Measurements from ENCODE around the gene PEX26. TPM values are rescaled to one million over a fixed set of nuclear protein-coding genes. Genes with fewer than 3 reads are reported as not detected.

The PEX26 gene
- polyA plus RNA-seq, 1 donor (not counting 4 experiments of a cell fraction or from before 2014, with no cell fraction given) = 23.0 TPM

DNA sequence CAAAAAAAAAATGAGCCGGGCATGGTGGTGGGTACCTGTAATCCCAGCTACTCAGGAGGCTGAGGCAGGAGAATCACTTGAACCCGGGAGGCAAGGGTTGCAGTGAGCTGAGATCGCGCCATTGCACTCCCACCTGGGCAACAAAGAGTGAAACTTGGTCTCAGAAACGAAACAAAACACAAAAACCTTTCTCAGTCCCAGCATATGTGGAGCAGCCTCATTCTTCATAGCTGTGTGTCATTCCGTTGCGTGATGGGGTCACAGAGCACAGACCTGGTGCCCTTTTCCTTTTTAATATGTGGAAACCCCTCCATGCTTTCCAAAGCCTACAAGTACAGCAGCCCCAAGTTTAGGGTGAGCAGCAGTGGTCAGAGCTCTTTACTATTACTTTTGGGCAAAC lies 13.7 kb downstream of the PEX26 start:
- Histone ChIP-seq H3K9me3 (ENCODE audit: control insufficient read depth, low read depth, low read length) (no peaks in the 10 kb centered on the region), H3K9ac (ENCODE audit: control insufficient read depth, extremely low read depth, insufficient read depth, low read length) (peak overlapping the region; percentile 73), H4K20me1 (ENCODE audit: control insufficient read depth, extremely low read depth, insufficient read depth, low read length) (no peaks in the 10 kb centered on the region), H3K4me3 (ENCODE audit: control insufficient read depth in 2 of 3, extremely low read depth in 1 of 3, insufficient read depth in 2 of 3, low read depth in 1 of 3, low read length in 3 of 3) (peak overlapping the region in 2 of 3 experiments; percentile 42 to 64), H3K27me3 (ENCODE audit: control insufficient read depth, extremely low read depth, insufficient read depth, low read length) (no peaks in the 10 kb centered on the region), H3K79me2 (ENCODE audit: control insufficient read depth, insufficient read depth, low read length) (no peaks in the 10 kb centered on the region), H2AFZ (ENCODE audit: control insufficient read depth, low read length) (peak overlapping the region; percentile 78), H3K9me1 (ENCODE audit: control insufficient read depth, extremely low read depth, insufficient read depth, low read length) (no peaks in the 10 kb centered on the region), H3K4me2 (ENCODE audit: control insufficient read depth, extremely low read depth, insufficient read depth, low read depth, low read length) (peak overlapping the region; percentile 83), H3K36me3 (ENCODE audit: control insufficient read depth in 2 of 2, extremely low read depth in 1 of 2, insufficient read depth in 2 of 2, low read length in 2 of 2) (peaks cover 14 to 20% of the 10 kb centered on the region in 2 experiments), H3K27ac (ENCODE audit: control insufficient read depth, insufficient read depth, low read length) (peak overlapping the region; percentile 71), H3K4me1 (ENCODE audit: control insufficient read depth, extremely low read depth, insufficient read depth, low read length) (peaks cover 11% of the 10 kb centered on the region)
- dilution Hi-C loops (cut with MboI; ENCODE audit: extremely low pct_ligation_motif_present, low sequenced_read_pairs) = no loop called here
- no peak for DNase-seq (ENCODE audit: low read depth, low spot score)
- TF ChIP-seq CTCF (optimal IDR thresholded peaks at IDR 0.05 in 1 of 3, IDR thresholded peaks at IDR 0.05 in 1 of 3, conservative IDR thresholded peaks at IDR 0.05 in 1 of 3; ENCODE audit: extremely low read depth in 1 of 3, insufficient read depth in 2 of 3, low read length in 3 of 3) (no peak), EZH2 (IDR thresholded peaks at IDR 0.05; ENCODE audit: low read length) (no peak)
- no peak for FAIRE-seq

GRCh38 chr22:18091916-18092526 lies 14.2 kb downstream of the PEX26 start:
- dilution Hi-C loops (cut with MboI; ENCODE audit: extremely low pct_ligation_motif_present, low sequenced_read_pairs) = no loop called here
- DNase-seq (ENCODE audit: low read depth, low spot score) = no peak
- no peak for FAIRE-seq

More at GRCh38 chr22:18091916-18092526, 14.2 kb downstream of the PEX26 start:
- Histone ChIP-seq H3K27me3 (ENCODE audit: control insufficient read depth, extremely low read depth, insufficient read depth, low read length) (no peaks in the 10 kb centered on the region), H3K4me2 (ENCODE audit: control insufficient read depth, extremely low read depth, insufficient read depth, low read depth, low read length) (peak overlapping the region; percentile 83), H3K4me1 (ENCODE audit: control insufficient read depth, extremely low read depth, insufficient read depth, low read length) (peaks cover 11% of the 10 kb centered on the region), H3K9ac (ENCODE audit: control insufficient read depth, extremely low read depth, insufficient read depth, low read length) (peak overlapping the region; percentile 73), H3K79me2 (ENCODE audit: control insufficient read depth, insufficient read depth, low read length) (no peaks in the 10 kb centered on the region), H3K9me3 (ENCODE audit: control insufficient read depth, low read depth, low read length) (no peaks in the 10 kb centered on the region), H3K36me3 (ENCODE audit: control insufficient read depth in 2 of 2, extremely low read depth in 1 of 2, insufficient read depth in 2 of 2, low read length in 2 of 2) (peaks cover 14 to 20% of the 10 kb centered on the region in 2 experiments), H3K4me3 (ENCODE audit: control insufficient read depth in 2 of 3, extremely low read depth in 1 of 3, insufficient read depth in 2 of 3, low read depth in 1 of 3, low read length in 3 of 3) (peak overlapping the region; percentile 10 to 64 (median 42)), H2AFZ (ENCODE audit: control insufficient read depth, low read length) (peak overlapping the region; percentile 78), H3K27ac (ENCODE audit: control insufficient read depth, insufficient read depth, low read length) (peak overlapping the region; percentile 71), H3K9me1 (ENCODE audit: control insufficient read depth, extremely low read depth, insufficient read depth, low read length) (no peaks in the 10 kb centered on the region), H4K20me1 (ENCODE audit: control insufficient read depth, extremely low read depth, insufficient read depth, low read length) (no peaks in the 10 kb centered on the region)
- no peak for TF ChIP-seq EZH2 (IDR thresholded peaks at IDR 0.05; ENCODE audit: low read length)
- TF ChIP-seq CTCF (optimal IDR thresholded peaks at IDR 0.05 in 1 of 3, IDR thresholded peaks at IDR 0.05 in 1 of 3, conservative IDR thresholded peaks at IDR 0.05 in 1 of 3; ENCODE audit: extremely low read depth in 1 of 3, insufficient read depth in 2 of 3, low read length in 3 of 3) = peak in 1 of 3 experiments; percentile 36

Measured in keratinocyte (primary cell).